Measurements from ENCODE around the gene PI4KA.
"Not testable (repeated sequence)": the region's sequence is repeated elsewhere in the genome, so short reads cannot be mapped to it uniquely, and the experiment has no call there.

GRCh38 chr22:20695205-20695604 lies 163.4 kb downstream of the PI4KA start:
- not testable (repeated sequence) for TF ChIP-seq POLR2A, POLR2AphosphoS5 (IDR thresholded peaks at IDR 0.05; ENCODE audit: low read depth, low read length)

Data from GM12892 (cell line).